DMS79 treated with DMSO at 0.1 percent for 48 hours (cell line): ENCODE data around the gene KIF26B.

Source experiments
- DNase-seq: peaks from one replicate; lab custom pipeline; 2025; lab: John Stamatoyannopoulos, UW

The KIF26B gene

DNA sequence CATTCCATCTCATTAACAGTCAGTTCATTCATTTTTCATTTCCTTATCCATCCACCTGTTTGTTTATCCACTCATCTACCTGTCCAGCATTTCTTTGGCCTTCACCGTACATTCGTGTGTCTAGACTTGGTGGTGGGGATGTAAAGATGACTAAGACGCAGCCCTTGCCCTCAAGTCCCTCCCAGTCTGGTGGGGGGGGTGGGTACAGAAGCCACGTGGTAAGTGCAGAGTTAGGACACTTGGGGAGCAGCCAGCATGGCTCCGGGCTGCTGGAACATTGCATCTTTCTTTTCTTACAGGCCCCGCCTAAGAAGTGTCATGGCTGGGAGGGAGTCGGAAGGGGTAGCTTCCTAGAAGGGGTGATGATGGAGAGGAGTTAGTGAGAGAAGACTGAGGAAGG is 17.2 kb downstream of the KIF26B start:
- DNase-seq = no peak

DNA sequence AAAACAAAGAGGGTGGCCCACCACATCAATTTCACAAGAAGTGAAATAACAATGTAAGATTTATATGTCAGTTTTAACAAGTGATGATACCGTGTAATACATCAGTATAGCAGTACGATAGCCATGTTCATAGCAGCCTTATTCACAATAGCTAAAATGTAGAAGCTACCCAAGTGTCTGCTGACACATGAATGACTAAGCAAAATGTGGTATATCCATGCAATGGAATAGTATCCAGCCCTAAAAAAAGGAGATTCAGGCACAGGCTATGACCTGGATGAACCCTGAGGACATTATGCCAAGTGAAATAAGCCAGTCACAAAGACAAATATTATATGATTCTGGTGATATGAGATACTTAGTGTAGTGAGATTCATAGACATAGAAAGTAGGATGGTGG is 18.0 kb downstream of the KIF26B start:
- DNase-seq = no peak

DNA sequence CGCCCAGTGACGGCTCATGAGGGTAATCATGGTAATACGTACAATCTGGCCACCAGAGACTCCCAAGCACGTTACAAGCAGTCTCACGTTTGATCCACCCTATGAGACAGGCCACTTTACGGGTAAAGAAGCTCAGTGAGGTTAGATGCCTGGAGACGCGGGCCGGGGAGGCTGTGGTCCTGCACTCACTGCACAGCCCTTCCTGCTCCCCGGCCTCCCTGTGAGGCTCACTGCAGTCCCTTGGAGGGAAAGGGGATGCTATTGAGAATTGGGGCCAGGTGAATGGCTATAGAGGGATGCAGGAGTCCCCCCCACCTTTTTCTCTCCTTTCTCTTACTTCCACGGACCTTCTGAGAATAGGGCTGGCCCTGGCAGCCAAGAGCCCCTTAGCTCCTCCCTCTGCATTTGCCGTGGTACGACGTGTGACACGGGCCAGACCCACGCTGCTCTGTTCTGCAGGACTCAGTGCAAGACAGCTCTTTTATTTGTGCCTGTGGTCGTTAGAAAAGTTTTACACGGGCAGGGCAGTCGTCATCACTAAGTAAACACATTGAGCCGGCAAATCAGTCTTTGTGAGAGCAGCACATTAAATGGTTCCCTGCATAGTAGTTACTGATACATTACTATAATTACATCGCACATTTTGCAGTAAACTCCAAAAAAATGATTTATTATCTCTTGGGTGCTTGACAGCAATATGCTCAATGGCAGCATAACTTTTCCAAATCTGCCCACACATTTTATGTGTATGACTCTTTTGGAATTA is 18.8 kb downstream of the KIF26B start:
- DNase-seq = no peak

DNA sequence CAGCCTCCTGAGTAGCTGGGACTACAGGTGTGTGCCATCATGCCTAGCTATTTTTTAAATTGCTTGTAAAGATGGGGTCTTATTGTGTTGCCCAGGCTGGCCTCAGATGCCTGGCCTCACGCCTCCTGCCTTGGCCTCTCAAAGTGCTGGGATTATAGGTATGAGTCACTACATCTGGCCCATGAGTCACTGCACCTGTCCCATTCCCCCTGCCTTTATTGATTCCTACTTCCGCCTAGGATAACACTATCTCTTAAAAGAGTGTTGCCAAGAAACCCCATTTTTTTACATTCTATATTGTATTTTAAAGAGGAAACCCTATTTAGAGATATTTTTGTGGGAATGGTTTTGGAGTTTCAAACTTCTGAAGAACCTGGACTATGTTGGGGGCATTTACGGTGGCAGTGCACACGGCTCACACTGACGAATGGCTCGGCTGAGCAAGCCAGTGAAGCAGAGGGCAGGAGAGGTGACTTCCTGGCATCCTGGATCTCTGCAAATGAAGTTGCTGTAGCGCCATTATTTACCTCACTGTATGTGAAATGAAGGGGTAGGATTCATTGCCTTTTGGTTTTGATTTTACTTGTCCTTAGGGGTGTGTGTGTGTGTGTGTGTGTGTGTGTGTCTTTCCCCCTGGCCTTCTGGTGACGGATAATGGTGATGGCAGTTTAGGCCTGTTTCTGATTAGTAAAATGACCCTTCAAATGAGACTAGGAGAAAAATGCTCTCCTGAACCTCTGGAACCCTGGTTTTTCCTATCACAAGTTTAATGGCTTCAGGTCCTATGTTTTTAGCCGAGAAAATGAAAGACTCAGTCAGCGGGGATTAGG is 22.5 kb downstream of the KIF26B start:
- DNase-seq = no peak

DNA sequence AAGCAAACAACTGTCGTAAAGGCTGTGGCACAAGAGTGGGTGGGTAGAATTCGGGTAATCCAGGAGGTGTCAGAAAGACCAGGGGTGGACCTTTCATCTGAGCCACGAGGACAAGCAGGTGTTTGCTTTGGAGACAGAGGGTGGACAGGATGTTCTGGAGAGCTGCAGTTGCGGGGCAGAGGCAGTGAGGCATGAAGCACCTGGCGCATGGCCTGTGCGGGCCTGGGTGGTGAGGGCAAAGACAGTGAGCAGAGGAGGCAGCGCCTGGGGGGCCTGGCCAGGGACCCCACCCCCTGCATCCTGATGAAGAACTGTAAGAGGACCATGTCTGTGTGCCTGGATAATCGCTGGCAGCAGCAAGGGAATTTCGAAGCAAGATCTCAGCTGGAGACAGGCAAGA is 24.9 kb downstream of the KIF26B start:
- no peak for DNase-seq

DNA sequence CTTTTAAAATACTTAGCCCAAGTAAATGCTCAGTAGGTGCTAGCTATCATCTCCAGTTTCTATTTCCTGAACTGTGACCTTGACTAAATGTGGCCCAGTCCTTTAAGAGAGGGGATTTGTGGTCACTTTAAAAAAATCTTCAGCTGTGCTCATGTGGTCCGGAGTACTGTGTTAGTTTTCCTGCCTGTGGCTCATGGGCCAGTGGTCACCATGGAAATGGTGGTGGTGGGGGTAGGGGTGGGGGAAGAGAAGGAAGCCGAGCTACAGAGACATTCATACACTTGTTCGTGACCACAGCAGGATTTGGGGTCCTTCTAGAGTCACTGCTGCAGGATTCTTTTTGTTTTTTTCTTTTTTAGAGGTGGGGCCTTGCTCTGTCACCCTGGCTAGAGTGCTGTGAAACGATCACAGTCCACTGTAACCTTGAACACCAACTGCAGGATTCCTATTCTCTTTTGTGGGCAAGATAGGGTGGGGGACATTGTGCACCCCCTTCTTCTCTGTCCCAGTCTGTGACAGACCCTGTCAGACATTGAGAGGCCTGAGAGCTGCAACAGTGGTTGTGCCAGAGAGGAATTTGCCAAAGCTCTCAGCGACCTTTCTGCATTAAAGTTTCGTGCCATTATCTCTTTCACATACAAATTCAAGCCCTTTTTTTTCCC is 25.8 kb downstream of the KIF26B start:
- DNase-seq = no peak

DNA sequence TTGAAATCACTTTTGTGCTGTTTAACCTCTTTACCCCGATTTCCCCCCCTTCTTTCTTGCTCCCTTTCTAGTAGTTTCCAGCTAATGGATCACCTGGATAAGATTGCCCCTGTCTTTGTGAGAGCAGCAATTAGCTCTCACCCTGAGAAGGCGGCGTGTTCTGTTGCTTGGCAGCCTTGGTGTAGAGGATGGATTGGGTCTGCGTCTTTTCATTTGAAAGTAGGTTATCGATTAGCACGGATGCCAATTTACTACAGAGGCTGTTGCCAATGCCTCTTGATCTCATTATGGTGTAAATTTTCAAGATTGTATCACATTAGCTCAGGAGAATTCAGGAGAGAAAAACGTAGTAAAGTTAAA is 26.4 kb downstream of the KIF26B start:
- DNase-seq = no peak

DNA sequence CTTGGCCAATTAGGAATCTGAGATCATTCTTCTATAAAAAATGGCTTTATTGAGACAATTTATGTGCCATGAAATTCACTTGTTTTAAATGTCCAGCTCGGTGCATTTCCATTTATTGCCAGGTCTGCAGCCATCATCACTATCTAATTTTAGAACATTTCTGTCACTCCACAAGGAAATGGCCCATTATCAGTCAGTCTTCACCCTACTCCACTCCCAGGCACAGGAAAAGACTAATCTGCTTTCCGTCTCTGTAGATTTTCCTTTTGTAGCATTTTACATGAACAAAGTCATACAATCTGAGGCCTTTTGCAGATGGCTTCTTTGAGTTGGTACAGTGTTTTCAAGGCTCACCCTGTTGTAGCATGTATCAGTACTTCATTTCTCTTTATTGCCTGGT is 27.2 kb downstream of the KIF26B start:
- DNase-seq = no peak

DNA sequence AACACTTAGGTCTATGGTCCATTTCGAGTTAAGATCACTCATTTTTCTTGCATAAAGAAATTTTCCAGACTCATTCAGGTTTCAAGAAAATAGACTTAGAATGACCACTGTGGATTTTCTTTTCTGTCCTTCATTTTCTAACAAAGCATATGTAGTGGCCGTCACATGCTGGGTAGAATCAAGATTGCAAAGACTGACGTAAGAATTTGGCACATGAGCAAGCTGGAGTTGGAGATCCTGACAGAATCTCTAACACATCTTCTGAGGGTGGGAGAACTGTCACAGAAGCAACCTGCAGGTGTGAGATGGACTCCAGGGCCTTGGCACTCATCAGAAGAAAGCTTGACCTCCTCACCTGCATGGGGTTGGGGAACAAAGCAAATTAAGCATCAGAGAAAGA is 28.6 kb downstream of the KIF26B start:
- DNase-seq = no peak

DNA sequence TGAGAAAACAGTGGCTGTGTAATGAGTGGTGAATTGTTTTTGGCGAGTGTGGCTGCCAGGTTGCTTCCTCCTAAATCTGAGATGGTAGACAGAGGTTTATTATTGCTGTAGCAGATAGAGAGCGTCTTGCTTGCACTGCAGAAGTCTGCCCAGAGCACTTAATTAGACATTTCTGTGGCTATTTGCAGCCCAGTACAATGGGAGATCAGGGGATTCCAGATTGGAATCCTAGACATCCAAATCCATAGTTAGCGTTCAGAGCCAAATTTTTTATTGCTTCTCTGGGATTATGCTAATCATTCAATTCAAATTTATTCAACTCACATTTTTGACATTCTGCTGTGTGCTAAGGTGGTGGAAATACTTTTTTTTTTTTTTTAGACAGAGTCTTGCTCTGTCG is 30.0 kb downstream of the KIF26B start:
- DNase-seq = no peak

DNA sequence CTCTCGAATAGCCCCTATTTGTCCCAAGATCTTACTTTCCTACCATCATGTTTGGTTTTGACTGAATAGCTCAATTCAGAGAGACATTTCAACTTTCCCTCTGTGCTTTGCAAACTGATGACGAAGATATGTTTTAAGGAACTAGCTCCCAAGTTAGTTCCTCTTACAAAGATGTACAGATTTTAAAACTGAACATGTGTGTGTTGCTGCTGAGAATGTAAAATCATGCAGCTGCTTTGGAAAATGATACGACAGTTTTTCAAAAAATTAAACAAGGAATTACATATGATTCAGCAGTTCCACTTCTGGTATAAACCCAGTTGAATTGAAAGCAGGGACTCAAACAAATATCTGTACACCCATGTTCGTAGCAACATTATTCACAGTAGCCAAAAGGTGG is 33.6 kb downstream of the KIF26B start:
- no peak for DNase-seq

DNA sequence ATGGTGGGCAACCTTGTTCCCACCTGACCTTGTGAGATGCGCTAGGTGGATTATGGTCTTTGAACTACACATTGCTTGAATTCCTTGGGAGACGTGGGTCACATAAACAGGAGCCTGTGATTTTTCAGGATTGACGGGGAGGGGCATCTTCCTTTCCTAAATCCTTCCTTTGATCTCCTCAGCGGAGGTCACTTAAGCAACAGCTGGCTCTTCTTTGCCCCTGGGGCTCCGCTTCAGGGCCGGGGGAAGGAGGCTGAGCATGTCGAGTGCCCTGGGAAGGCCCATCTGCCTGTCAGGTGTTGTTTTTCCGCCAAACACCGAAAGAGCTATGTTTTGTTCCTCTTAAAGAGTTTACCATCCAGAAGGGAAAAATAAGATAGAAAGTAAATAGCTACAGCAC is 40.6 kb downstream of the KIF26B start:
- DNase-seq = no peak

DNA sequence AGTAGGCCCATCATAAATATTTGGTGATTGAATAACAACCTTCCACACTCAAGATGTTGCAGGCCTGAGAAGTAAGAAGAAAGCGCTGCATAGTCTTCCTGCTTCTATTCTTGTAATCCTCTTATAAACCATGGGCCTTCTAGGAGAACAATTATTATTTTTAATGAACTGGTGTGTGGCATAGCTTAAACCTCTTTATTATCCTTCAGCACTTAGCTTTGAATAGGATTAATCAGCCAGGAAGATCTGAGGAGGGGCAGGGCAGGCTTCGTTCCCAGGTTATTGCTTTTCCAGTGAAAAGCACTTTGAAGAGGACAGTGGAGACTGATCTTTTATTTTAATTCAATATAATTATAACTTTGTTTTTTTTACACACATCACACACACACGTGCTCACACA is 42.3 kb downstream of the KIF26B start:
- DNase-seq = peak; percentile 19

DNA sequence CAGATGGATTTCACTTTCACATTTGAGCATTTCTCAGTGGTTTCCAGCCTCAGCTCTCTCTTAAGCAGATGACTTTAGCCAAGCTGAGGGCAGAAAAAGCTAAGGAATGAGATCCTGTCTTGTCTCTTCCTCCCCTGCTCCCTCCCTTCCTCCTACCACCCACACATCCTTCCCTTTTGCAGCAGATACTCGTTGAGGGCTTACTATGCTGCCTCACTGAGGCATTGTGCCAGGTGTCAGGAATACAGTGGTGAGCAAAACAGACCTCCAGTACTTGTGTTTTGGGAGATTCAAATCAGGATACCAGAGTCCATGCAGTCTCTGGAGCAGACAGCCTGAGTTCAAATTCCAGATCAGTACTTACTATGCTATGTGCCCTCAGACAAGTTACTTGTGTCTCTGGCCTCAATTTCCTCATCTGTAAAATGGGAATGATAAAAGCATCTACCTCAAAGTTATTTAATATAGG is 43.2 kb downstream of the KIF26B start:
- DNase-seq = no peak

DNA sequence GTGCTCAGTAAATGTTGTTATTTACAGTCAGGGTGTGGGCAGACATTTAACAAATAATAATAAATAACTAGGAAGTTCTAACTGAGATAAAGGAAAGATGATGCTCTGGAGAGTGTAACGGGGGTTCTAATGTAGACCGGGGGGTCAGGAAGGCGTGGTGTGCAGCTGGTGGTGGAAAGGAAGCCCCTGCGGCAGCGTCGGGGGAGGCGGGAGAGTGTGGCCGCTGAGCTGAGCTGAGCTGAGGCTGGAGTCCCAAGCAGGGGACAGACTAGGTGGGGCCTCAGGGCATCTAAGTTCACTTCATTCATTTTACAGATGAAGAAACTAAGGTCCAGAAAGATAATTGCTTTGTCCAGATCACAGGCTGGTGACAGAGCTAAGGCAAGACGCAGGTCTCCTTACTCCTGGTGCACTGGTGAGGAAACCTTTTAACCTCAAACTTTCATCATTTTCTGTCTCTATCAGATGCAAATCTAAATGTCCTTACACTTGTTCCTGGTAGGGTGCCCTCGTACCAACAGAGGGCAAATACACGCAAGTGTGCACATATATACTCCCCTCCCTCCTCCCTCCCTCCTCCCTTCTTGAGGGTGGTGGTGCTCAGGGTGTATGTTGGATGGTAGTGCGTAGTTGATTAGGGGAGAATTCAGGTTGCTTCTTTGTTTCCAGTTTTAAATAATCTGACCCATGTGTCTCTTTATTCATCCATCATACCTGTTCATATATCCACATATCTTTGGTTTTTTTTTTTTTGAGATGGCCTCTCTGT is 44.1 kb downstream of the KIF26B start:
- DNase-seq = no peak

DNA sequence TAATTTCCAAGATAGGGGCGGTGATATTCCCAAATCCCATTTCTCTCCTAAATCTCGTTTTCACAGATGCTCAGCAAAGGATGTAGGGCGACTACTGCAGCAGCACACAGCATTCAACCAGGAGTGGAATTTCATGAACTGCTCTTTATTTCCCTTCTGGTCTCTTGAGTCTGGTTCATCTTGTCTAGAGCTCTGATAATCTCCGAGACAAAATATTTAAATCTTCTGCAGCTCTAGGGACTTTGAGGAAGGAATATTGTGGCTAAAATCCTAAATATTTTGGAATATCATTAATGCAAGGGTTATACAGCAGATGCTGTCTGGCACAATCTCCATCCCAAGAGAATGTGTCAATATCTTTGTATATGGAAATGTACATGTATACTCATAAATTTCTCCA is 45.4 kb downstream of the KIF26B start:
- no peak for DNase-seq

DNA sequence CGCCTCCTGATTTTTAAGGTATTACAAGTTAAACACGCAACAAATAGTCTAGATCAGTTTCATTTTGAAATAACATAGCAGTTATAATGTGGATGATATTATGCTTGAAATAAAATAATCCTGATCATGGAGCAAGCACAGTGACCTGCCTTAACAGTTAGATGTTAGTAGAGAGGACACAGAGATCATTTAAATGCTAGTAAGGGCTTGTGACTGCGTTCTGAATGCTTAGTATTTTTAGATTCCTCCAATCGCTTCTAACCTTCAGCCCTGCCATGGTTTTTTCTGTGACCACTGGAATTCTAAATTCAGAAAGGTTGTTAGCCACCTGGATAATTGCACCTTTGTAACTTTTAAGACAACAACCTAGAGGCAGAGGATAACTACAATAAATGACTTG is 46.4 kb downstream of the KIF26B start:
- DNase-seq = no peak

DNA sequence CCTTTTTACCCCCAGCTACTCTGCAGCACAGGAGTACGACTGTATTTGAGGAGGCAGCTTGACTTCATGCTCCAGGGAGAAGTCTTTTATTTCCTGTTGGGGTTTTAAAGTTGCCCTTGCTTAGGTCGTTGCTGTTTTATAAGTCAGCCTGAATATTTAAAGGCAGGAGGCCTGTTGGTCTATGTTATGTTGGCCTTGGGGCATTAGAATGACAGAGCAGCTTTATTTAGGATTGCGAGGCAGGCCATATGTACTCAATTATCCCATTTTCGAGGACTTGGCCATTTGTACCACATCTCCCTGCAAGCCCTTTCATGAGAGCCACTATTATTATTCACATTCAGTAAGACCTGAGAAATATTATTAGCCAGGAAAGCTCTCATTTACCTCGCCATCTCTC is 47.0 kb downstream of the KIF26B start:
- no peak for DNase-seq

DNA sequence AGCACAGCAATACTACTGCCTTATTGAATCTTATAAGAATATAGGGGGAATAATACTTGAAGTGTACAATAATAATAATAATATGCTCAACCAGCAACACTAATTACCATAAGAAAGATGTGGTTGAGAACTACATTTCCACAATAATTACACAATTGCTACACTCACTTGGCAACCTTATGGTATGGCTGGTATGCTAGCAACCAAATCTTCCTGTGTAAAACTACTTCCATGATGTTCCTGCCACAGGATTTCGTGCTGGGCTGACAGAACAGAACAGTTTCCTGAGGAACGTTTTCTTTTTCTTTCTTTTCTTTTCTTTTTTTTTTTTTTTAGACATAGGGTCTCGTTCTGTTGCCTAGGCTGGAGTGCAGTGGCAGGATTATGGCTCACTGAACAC is 50.6 kb downstream of the KIF26B start:
- DNase-seq = no peak

DNA sequence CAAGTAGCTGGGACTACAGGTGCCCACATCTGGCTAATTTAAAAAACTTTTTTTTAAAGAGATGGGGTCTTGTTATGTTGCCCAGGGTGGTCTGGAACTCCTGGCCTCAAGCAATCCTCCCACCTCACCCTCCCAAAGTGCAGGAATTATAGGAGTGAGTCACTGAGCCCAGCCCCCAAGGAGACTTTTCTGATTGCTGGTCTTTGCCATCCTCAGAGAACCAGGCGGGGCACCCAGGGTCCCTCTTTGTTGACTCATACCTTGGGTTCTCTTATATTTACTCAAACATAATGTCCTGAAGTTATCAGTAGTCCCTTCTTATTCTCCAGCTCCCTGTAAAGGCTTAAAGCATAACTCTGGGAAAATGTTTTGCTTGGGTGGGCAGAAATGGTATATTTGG is 51.1 kb downstream of the KIF26B start:
- DNase-seq = no peak

DNA sequence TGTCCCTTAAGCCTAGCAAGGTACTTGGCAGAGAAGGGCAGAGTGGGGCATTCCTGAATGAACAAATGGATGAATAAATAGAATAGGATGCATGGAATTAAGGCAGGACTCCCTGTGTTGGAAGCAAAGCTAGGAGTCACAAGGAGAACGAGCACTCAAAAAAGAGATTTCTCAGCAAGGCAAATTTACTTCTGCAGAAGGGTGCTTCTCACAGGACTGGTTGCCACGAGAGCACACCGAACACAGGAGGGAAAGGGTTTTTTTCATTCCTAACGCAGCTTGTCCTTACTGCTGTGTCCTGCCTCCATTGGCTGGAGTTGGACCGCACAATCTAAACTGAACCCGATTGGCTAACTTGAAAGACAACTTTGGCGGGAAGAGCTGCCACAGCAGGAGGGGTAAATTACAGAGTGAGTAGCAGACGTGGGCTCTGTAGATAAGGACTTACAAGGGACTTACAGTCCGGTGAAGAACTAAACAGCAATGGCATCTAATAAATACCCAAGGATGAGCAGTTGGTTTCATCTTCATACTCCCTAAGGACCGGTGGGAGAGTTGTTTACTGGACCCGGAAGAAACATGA is 52.4 kb downstream of the KIF26B start:
- no peak for DNase-seq

DNA sequence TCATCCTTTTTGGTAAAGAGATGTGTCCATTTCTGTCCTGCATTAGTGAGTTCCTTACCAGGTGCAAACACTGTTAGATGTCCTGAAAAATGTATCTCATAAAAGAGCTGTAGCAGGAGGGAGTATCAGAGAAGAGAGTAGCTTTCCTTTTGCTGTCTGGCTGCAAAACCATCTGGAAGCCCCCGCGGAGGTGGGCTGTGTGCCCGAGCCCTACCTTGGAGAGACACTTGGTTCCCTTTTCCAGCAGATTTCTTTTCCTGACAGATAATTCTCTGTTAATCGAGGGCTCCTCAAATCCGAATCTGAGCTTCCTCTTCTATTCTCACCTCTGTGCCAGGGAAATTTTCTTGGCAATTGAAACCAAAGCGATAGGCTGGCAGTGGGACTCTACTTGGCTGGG is 53.0 kb downstream of the KIF26B start:
- no peak for DNase-seq
